DMS79 treated with DMSO at 0.1 percent for 48 hours (cell line): ENCODE data around the gene PPP1R11.
A peak's percentile ranks its signal among the peaks of the same experiment; 100 is the strongest.
"Not testable (repeated sequence)": the region's sequence is repeated elsewhere in the genome, so short reads cannot be mapped to it uniquely, and the experiment has no call there.

Experiments
- DNase-seq: peaks from one replicate; lab custom pipeline; 2025; lab: John Stamatoyannopoulos, UW

PPP1R11 gene

GRCh38 chr6:30066577-30067459, at the start of gene PPP1R11:
PPP1R11 (plus strand) TSS chr6:30067198; CDS start chr6:30067411, 213 bp downstream.
- peak; percentile 99 for DNase-seq

- no peak for DNase-seq
These were observed 47.2 kb upstream of the PPP1R11 start for GRCh38 chr6:30019819-30020218.

- DNase-seq: no peak
These were observed 46.4 kb upstream of the PPP1R11 start for GRCh38 chr6:30020626-30021025.

- no peak for DNase-seq
These were observed 44.8 kb upstream of the PPP1R11 start for GRCh38 chr6:30022189-30022588.

- not testable (repeated sequence) for DNase-seq
These were observed 44.3 kb upstream of the PPP1R11 start for GRCh38 chr6:30022712-30023111.

- DNase-seq: no peak
These were observed 41.8 kb upstream of the PPP1R11 start for GRCh38 chr6:30025186-30025585.

GRCh38 chr6:30029588-30029987, 37.4 kb upstream of the PPP1R11 start:
- no peak for DNase-seq

GRCh38 chr6:30031381-30031780, 35.6 kb upstream of the PPP1R11 start:
- DNase-seq: no peak

GRCh38 chr6:30033440-30033839, 33.6 kb upstream of the PPP1R11 start:
- not testable (repeated sequence) for DNase-seq

- no peak for DNase-seq
These were observed 31.2 kb upstream of the PPP1R11 start for GRCh38 chr6:30035784-30036183.

GRCh38 chr6:30037182-30037788, 29.7 kb upstream of the PPP1R11 start:
- DNase-seq: no peak

- no peak for DNase-seq
These were observed 25.8 kb upstream of the PPP1R11 start for GRCh38 chr6:30041221-30041620.

- no peak for DNase-seq
These were observed 25.2 kb upstream of the PPP1R11 start for GRCh38 chr6:30041821-30042220.

GRCh38 chr6:30042476-30042875, 24.5 kb upstream of the PPP1R11 start:
- DNase-seq: no peak

- no peak for DNase-seq
These were observed 24.1 kb upstream of the PPP1R11 start for GRCh38 chr6:30042914-30043313.

- no peak for DNase-seq
These were observed 23.3 kb upstream of the PPP1R11 start for GRCh38 chr6:30043744-30044143.

- DNase-seq: no peak
These were observed 22.4 kb upstream of the PPP1R11 start for GRCh38 chr6:30044630-30045029.

- DNase-seq: no peak
These were observed 19.8 kb upstream of the PPP1R11 start for GRCh38 chr6:30047220-30047619.

GRCh38 chr6:30053682-30054081, 13.3 kb upstream of the PPP1R11 start:
- no peak for DNase-seq

GRCh38 chr6:30055513-30055912, 11.5 kb upstream of the PPP1R11 start:
- no peak for DNase-seq

GRCh38 chr6:30060606-30061091, 6.3 kb upstream of the PPP1R11 start:
- no peak for DNase-seq

GRCh38 chr6:30061092-30061857, 5.7 kb upstream of the PPP1R11 start, which contains the start of gene POLR1H:
POLR1H (plus strand) TSS chr6:30061265; CDS start chr6:30061525, 260 bp downstream.
- peak; percentile 96 for DNase-seq
